ENCODE data around the gene DPEP2NB. TPM values are rescaled to one million over a fixed set of nuclear protein-coding genes. Genes with fewer than 3 reads are reported as not detected.

DPEP2NB gene
- total RNA-seq, 1 experiment from 2014 or later: not detected

GRCh38 chr16:67977005-67977404 lies 38.7 kb downstream of the DPEP2NB start:
- Histone ChIP-seq H4K20me1 (ENCODE audit: control insufficient read depth, insufficient read depth, insufficient read length) (no peaks in the 10 kb centered on the region), H3K18ac (ENCODE audit: insufficient read length, low read depth, low read length) (no peak overlapping the region), H3K9ac (ENCODE audit: extremely low read depth, insufficient read length, low read length) (no peak overlapping the region), H3K23ac (ENCODE audit: insufficient read length, low read depth, low read length) (no peak overlapping the region), H2BK5ac (ENCODE audit: insufficient read length, low read length) (no peak overlapping the region), H3K79me1 (ENCODE audit: insufficient read depth, low read depth, low read length, poor library complexity, severe bottlenecking) (no peaks in the 10 kb centered on the region), H3K27ac (ENCODE audit: insufficient read length, low read depth, low read length) (no peak overlapping the region), H3K4me2 (ENCODE audit: insufficient read depth, insufficient read length, low read length) (no peak overlapping the region), H3K79me2 (ENCODE audit: insufficient read depth, low read length) (no peaks in the 10 kb centered on the region), H4K91ac (ENCODE audit: insufficient read length, low read depth, low read length) (no peak overlapping the region), H4K8ac (replicated peaks; ENCODE audit: insufficient read length, low read depth, low read length) (no peak overlapping the region), H3K9me3 (ENCODE audit: control insufficient read depth, low read depth, low read length) (no peaks in the 10 kb centered on the region), H4K5ac (ENCODE audit: insufficient read length, low read depth, low read length) (no peak overlapping the region), H2AFZ (ENCODE audit: low read length) (no peak overlapping the region), H3K14ac (ENCODE audit: insufficient read depth, low read length) (no peak overlapping the region), H3K23me2 (ENCODE audit: insufficient read length, low read depth, low read length, poor library complexity, severe bottlenecking) (no peaks in the 10 kb centered on the region), H3K4ac (ENCODE audit: low read depth, low read length) (no peak overlapping the region), H3K27me3 (ENCODE audit: insufficient read depth, low read length) (no peaks in the 10 kb centered on the region; the same call in 1 of the 2 replicates), H3T11ph (ENCODE audit: low read length) (no peak overlapping the region), H3K56ac (ENCODE audit: insufficient read length, low read depth, low read length) (no peak overlapping the region), H3K4me1 (ENCODE audit: insufficient read depth, low read length) (no peaks in the 10 kb centered on the region), H2BK120ac (ENCODE audit: low read depth, low read length, poor library complexity, severe bottlenecking) (no peak overlapping the region), H2BK12ac (ENCODE audit: insufficient read length, low read depth, low read length) (no peak overlapping the region), H2BK20ac (ENCODE audit: low read depth, low read length, poor library complexity, severe bottlenecking) (no peak overlapping the region), H2AK5ac (ENCODE audit: insufficient read length, low read length) (no peak overlapping the region), H2BK15ac (ENCODE audit: low read depth, low read length) (no peak overlapping the region)
- Mint-ChIP-seq H3K4me3 (no peak overlapping the region), H3K27ac (no peak overlapping the region), H3K27me3 (ENCODE audit: low read depth) (peaks cover 17% of the 10 kb centered on the region), H3K4me1 (no peaks in the 10 kb centered on the region), H3K9me3 (no peaks in the 10 kb centered on the region), H3K36me3 (ENCODE audit: insufficient read depth in 1 of 3, low read depth in 3 of 3) (no peaks in the 10 kb centered on the region)
- TF ChIP-seq, protein P1, sequence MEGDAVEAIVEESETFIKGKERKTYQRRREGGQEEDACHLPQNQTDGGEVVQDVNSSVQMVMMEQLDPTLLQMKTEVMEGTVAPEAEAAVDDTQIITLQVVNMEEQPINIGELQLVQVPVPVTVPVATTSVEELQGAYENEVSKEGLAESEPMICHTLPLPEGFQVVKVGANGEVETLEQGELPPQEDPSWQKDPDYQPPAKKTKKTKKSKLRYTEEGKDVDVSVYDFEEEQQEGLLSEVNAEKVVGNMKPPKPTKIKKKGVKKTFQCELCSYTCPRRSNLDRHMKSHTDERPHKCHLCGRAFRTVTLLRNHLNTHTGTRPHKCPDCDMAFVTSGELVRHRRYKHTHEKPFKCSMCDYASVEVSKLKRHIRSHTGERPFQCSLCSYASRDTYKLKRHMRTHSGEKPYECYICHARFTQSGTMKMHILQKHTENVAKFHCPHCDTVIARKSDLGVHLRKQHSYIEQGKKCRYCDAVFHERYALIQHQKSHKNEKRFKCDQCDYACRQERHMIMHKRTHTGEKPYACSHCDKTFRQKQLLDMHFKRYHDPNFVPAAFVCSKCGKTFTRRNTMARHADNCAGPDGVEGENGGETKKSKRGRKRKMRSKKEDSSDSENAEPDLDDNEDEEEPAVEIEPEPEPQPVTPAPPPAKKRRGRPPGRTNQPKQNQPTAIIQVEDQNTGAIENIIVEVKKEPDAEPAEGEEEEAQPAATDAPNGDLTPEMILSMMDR (conservative IDR thresholded peaks at IDR 0.05): no peak
- no CpG with 5 or more reads among the region's 5 CpGs for WGBS (ENCODE audit: extremely low coverage, insufficient read length, low lambda C conversion rate)
- DNase-seq: no peak
